OCI-LY3 (cell line): ENCODE measurements around the gene AP1S1.

Source experiments
- H2AFZ ChIP-seq: fragments of 200-600, 300-600 bp; shearing (Covaris generic); 2 replicates; pipeline ENCODE4 v1.6.0; 2014; ENCODE audit warnings: antibody characterized with exemption, low read depth, low read length
- H3K27ac ChIP-seq: fragments of 200-600, 300-600 bp; sonication (generic); 2 replicates; pipeline ENCODE4 v1.5.1; 2014; ENCODE audit warnings: mild to moderate bottlenecking, low read length, moderate library complexity, mixed read lengths
- H3K27me3 ChIP-seq: fragments of 200-600, 300-600 bp; sonication (generic); 2 replicates; pipeline ENCODE4 v1.6.1; 2014; ENCODE audit warnings: low read depth, low read length, mixed read lengths
- H3K36me3 ChIP-seq: fragments of 200-600, 300-600 bp; sonication (generic); replicated peaks from 2 replicates; pipeline ENCODE3; 2014; ENCODE audit warnings: low read depth, low read length, mixed read lengths
- H3K4me1 ChIP-seq: fragments of 300-600, 200-600 bp; sonication (generic); 2 replicates; pipeline ENCODE4 v1.6.1; 2014; ENCODE audit warnings: low read length, mixed read lengths
- H3K4me2 ChIP-seq: fragments of 200-600, 300-600 bp; sonication (generic); 2 replicates; pipeline ENCODE4 v1.6.1; 2014; ENCODE audit warnings: low read length, mixed read lengths
- H3K4me3 ChIP-seq: fragments of 300-600, 200-600 bp; sonication (generic); 2 replicates; pipeline ENCODE4 v1.5.1; 2014; ENCODE audit warnings: antibody characterized with exemption, mild to moderate bottlenecking, low read length, moderate library complexity
- H3K79me2 ChIP-seq: fragments of 300-600, 200-600 bp; shearing (Covaris generic); 2 replicates; pipeline ENCODE4 v1.6.1; 2014; ENCODE audit warnings: mild to moderate bottlenecking, low read length, mixed read lengths
- H3K9ac ChIP-seq: fragments of 300-600, 200-600 bp; shearing (Covaris generic); 2 replicates; pipeline ENCODE4 v1.6.0; 2014; ENCODE audit warnings: mild to moderate bottlenecking, low read length, moderate library complexity
- H3K9me3 ChIP-seq: fragments of 200-600, 300-600 bp; shearing (Covaris generic); 2 replicates; pipeline ENCODE4 v1.6.1; 2014; ENCODE audit warnings: low read length, mixed read lengths; ENCODE audit not compliant: insufficient read depth
- H4K20me1 ChIP-seq: fragments of 200-600, 300-600 bp; sonication (generic); 2 replicates; pipeline ENCODE4 v1.6.1; 2016; ENCODE audit warnings: low read length, mixed read lengths; ENCODE audit not compliant: insufficient read depth
- EZH2phosphoT487 ChIP-seq: fragments of 200-600 bp; shearing (Covaris generic); IDR thresholded peaks from 2 replicates; pipeline ENCODE4 v1.6.1; 2018; ENCODE audit warnings: antibody characterized with exemption, mixed run types, low read depth
- TF ChIP-seq, protein P1 (sequence below): fragments of 200-600, 300-600 bp; sonication (generic); IDR thresholded peaks from 2 replicates; pipeline ENCODE4 v1.5.1; 2014; ENCODE audit warnings: antibody characterized with exemption, low read length, low read depth

The AP1S1 gene

DNA sequence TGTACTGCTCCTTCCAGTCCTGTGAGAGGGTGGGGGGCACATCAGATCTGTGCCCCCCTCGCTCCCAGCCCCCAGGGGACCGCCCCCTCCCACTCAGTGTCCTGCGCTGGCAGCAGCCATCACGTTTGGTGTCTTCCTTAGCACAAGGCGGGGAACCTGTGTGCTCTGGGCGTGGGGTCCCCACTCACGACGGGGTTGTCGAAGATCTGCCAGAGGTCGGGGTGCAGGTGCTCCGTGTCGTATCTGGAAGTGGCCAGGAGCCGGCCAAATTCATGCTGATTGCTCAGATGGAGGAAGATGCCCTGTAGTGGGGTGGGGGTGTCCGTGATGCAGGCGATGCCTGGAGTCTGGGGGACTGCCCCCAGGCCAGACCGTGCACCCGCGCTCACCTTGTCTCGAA, 55.9 kb downstream of the AP1S1 start:
- Histone ChIP-seq H3K36me3 (peaks cover 6% of the 10 kb centered on the region), H3K79me2 (no peaks in the 10 kb centered on the region), H3K4me3 (no peak overlapping the region), H3K4me1 (no peaks in the 10 kb centered on the region), H3K9ac (no peak overlapping the region), H3K27me3 (no peaks in the 10 kb centered on the region), H3K27ac (no peak overlapping the region), H3K4me2 (no peak overlapping the region), H4K20me1 (no peaks in the 10 kb centered on the region), H2AFZ (no peak overlapping the region), H3K9me3 (no peaks in the 10 kb centered on the region)
- no peak for TF ChIP-seq EZH2phosphoT487
- TF ChIP-seq, protein P1, sequence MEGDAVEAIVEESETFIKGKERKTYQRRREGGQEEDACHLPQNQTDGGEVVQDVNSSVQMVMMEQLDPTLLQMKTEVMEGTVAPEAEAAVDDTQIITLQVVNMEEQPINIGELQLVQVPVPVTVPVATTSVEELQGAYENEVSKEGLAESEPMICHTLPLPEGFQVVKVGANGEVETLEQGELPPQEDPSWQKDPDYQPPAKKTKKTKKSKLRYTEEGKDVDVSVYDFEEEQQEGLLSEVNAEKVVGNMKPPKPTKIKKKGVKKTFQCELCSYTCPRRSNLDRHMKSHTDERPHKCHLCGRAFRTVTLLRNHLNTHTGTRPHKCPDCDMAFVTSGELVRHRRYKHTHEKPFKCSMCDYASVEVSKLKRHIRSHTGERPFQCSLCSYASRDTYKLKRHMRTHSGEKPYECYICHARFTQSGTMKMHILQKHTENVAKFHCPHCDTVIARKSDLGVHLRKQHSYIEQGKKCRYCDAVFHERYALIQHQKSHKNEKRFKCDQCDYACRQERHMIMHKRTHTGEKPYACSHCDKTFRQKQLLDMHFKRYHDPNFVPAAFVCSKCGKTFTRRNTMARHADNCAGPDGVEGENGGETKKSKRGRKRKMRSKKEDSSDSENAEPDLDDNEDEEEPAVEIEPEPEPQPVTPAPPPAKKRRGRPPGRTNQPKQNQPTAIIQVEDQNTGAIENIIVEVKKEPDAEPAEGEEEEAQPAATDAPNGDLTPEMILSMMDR, result no peak
